Breast epithelium (tissue), 3 donors: Measurements from ENCODE around the gene SLCO2B1.

ENCODE experiments used
- POLR2A ChIP-seq: fragments of 450-650 bp; IDR thresholded peaks from one replicate; pipeline ENCODE4 v1.6.1; 2016; ENCODE audit warnings: antibody characterized with exemption, mild to moderate bottlenecking, moderate library complexity
- POLR2AphosphoS5 ChIP-seq, 3 donors: sonication (generic); formaldehyde crosslinking; IDR thresholded peaks; one replicate each; pipeline ENCODE4 v1.6.1; 2017; ENCODE audit warnings: antibody characterized with exemption in 3 of 3
- TF ChIP-seq, protein P1 (sequence below), 3 donors: fragments of 450-650 bp; IDR thresholded peaks; one replicate each; pipeline ENCODE4 v1.5.1; 2016 to 2017; ENCODE audit warnings: antibody characterized with exemption in 3 of 3, mild to moderate bottlenecking in 3 of 3, moderate library complexity in 3 of 3

DNA sequence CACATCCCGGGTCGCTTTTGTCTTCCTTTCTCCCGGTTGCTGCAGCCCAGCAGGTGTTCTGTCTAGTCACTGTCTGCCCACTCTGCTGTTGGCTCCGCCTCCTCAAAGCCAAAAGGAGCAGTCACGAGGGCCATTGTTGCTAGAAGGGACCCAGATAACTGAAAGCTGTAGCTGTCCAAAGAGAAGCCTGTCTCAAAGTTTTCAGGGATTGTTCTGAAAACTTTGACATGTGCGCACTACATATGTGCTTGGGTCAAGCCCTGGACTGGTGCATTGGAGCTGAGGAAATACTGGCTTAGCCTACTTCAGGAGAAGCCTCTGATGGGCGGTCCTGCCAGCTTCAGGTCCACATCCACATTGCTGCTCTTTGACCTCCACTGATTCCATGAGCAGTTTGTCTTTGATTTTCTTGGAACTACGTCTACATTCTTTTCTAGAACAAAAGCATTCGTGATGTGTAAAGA lies 45.4 kb upstream of the SLCO2B1 start:
- TF ChIP-seq, protein P1, sequence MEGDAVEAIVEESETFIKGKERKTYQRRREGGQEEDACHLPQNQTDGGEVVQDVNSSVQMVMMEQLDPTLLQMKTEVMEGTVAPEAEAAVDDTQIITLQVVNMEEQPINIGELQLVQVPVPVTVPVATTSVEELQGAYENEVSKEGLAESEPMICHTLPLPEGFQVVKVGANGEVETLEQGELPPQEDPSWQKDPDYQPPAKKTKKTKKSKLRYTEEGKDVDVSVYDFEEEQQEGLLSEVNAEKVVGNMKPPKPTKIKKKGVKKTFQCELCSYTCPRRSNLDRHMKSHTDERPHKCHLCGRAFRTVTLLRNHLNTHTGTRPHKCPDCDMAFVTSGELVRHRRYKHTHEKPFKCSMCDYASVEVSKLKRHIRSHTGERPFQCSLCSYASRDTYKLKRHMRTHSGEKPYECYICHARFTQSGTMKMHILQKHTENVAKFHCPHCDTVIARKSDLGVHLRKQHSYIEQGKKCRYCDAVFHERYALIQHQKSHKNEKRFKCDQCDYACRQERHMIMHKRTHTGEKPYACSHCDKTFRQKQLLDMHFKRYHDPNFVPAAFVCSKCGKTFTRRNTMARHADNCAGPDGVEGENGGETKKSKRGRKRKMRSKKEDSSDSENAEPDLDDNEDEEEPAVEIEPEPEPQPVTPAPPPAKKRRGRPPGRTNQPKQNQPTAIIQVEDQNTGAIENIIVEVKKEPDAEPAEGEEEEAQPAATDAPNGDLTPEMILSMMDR (IDR thresholded peaks at IDR 0.05) = no peak
- TF ChIP-seq POLR2A = no peak
- TF ChIP-seq POLR2AphosphoS5 (IDR thresholded peaks at IDR 0.05) = no peak
